GM19455 (cell line): Measurements from ENCODE around the gene SCLT1.

Source experiments
- ATAC-seq: cut with Tn5 transposase; IDR thresholded peaks from one replicate; pipeline ENCODE4 v1.9.1; 2021; ENCODE audit not compliant: unreplicated experiment

Gene SCLT1

GRCh38 chr4:128877934-128878333 lies 215.4 kb downstream of the SCLT1 start:
- no peak for ATAC-seq

GRCh38 chr4:128876200-128876599 lies 217.1 kb downstream of the SCLT1 start:
- no peak for ATAC-seq

- ATAC-seq, result no peak
Measured at GRCh38 chr4:128871948-128872347, 221.4 kb downstream of the SCLT1 start.

GRCh38 chr4:128869776-128870509 lies 223.4 kb downstream of the SCLT1 start:
- no peak for ATAC-seq

- ATAC-seq, result no peak
Measured at GRCh38 chr4:128868758-128869157, 224.6 kb downstream of the SCLT1 start.

GRCh38 chr4:128866691-128867090 lies 226.6 kb downstream of the SCLT1 start:
- no peak for ATAC-seq

GRCh38 chr4:128866269-128866668 lies 227.1 kb downstream of the SCLT1 start:
- no peak for ATAC-seq

- no peak for ATAC-seq
Measured at GRCh38 chr4:128865132-128865531, 228.2 kb downstream of the SCLT1 start.

- ATAC-seq, result peak; percentile 32
Measured at GRCh38 chr4:128863312-128864075, 229.8 kb downstream of the SCLT1 start.

GRCh38 chr4:128862608-128863311 lies 230.6 kb downstream of the SCLT1 start:
- peak; percentile 51 for ATAC-seq

GRCh38 chr4:128861856-128862518 lies 231.4 kb downstream of the SCLT1 start:
- ATAC-seq, result peak; percentile 3

- ATAC-seq, result no peak
Measured at GRCh38 chr4:128859887-128860677, 233.3 kb downstream of the SCLT1 start.

- no peak for ATAC-seq
Measured at GRCh38 chr4:128858879-128859671, 234.3 kb downstream of the SCLT1 start.

- ATAC-seq, result no peak
Measured at GRCh38 chr4:128856246-128856645, 237.1 kb downstream of the SCLT1 start.

- ATAC-seq, result no peak
Measured at GRCh38 chr4:128855621-128856020, 237.7 kb downstream of the SCLT1 start.

GRCh38 chr4:128854433-128854832 lies 238.9 kb downstream of the SCLT1 start:
- ATAC-seq, result peak; percentile 67

- ATAC-seq, result no peak
Measured at GRCh38 chr4:128853741-128854140, 239.6 kb downstream of the SCLT1 start.

- no peak for ATAC-seq
Measured at GRCh38 chr4:128850252-128850651, 243.1 kb downstream of the SCLT1 start.

GRCh38 chr4:128848461-128848860 lies 244.9 kb downstream of the SCLT1 start:
- ATAC-seq, result no peak
